ENCODE data around the gene GIT2. TPM values are rescaled to one million over a fixed set of nuclear protein-coding genes. Genes with fewer than 3 reads are reported as not detected.
A peak's percentile ranks its signal among the peaks of the same experiment; 100 is the strongest.

The GIT2 gene
- total and polyA plus RNA-seq, 2 of the 13 experiments (the other 11 are each of a cell fraction or from before 2014, with no cell fraction given) = 18.4 to 19.8 TPM

- peak; percentile 66; the same call in 1 of the 2 replicates for TF ChIP-seq HNF1B (CRISPR knock-in tag; IDR thresholded peaks at IDR 0.05)
- TF ChIP-seq CEBPB (IDR thresholded peaks at IDR 0.05; ENCODE audit: borderline replicate concordance, low read depth, low read length) = peak; percentile 49; the same call in 1 of the 2 replicates
- peak; percentile 69 for TF ChIP-seq TCF7 (IDR thresholded peaks at IDR 0.05; ENCODE audit: low read depth)
- TF ChIP-seq EHMT2 (IDR thresholded peaks at IDR 0.05; ENCODE audit: borderline replicate concordance, low read depth, low read length) = no peak
- TF ChIP-seq EP300 (IDR thresholded peaks at IDR 0.05; ENCODE audit: low read depth in 2 of 2, low read length in 2 of 2) = peak; percentile 79 to 80; a peak in 2 of 4 replicates
- TF ChIP-seq EP300 (CRISPR knock-in tag; IDR thresholded peaks at IDR 0.05; ENCODE audit: borderline replicate concordance) = peak; percentile 84
- no peak for TF ChIP-seq KDM5A (IDR thresholded peaks at IDR 0.05; ENCODE audit: borderline replicate concordance, low read length)
- peak; percentile 79 for TF ChIP-seq FOXO1 (CRISPR knock-in tag; IDR thresholded peaks at IDR 0.05)
- TF ChIP-seq SATB2 (CRISPR knock-in tag; IDR thresholded peaks at IDR 0.05) = no peak
- peak; percentile 47; the same call in 1 of the 2 replicates for TF ChIP-seq ZNF292 (CRISPR knock-in tag; IDR thresholded peaks at IDR 0.05; ENCODE audit: borderline replicate concordance, low read depth)
- peak; percentile 91 for TF ChIP-seq JUND (CRISPR knock-in tag; IDR thresholded peaks at IDR 0.05)
- TF ChIP-seq, protein P1, sequence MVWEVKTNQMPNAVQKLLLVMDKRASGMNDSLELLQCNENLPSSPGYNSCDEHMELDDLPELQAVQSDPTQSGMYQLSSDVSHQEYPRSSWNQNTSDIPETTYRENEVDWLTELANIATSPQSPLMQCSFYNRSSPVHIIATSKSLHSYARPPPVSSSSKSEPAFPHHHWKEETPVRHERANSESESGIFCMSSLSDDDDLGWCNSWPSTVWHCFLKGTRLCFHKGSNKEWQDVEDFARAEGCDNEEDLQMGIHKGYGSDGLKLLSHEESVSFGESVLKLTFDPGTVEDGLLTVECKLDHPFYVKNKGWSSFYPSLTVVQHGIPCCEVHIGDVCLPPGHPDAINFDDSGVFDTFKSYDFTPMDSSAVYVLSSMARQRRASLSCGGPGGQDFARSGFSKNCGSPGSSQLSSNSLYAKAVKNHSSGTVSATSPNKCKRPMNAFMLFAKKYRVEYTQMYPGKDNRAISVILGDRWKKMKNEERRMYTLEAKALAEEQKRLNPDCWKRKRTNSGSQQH (CRISPR knock-in tag; IDR thresholded peaks at IDR 0.05; ENCODE audit: low read depth) = 0 out of 2 replicates have a peak, but pooled peaks have one; percentile 12
- TF ChIP-seq JDP2 (CRISPR knock-in tag; IDR thresholded peaks at IDR 0.05; ENCODE audit: borderline replicate concordance) = no peak
- 0 out of 2 replicates have a peak, but pooled peaks have one; percentile 75 for TF ChIP-seq ELF4 (CRISPR knock-in tag; IDR thresholded peaks at IDR 0.05; ENCODE audit: borderline replicate concordance)
- TF ChIP-seq CREB1 (IDR thresholded peaks at IDR 0.05) = peak; percentile 90
- peak; percentile 91 for TF ChIP-seq CREB1 (CRISPR knock-in tag; IDR thresholded peaks at IDR 0.05)
- TF ChIP-seq TSC22D2 (CRISPR knock-in tag; IDR thresholded peaks at IDR 0.05; ENCODE audit: borderline replicate concordance) = no peak
Measured at GRCh38 chr12:110039085-110039807, 43.1 kb upstream of the GIT2 start (continued).

Measured in HepG2 (cell line).